Kidney tubule cell (primary cell): ENCODE results near the gene HRH3.
A peak's percentile ranks its signal among the peaks of the same experiment; 100 is the strongest.

Experiments
- DNase-seq: peaks from one replicate; pipeline ENCODE4 v3.0.0-alpha.2; 2018; ENCODE audit warnings: low spot score

Gene HRH3

GRCh38 chr20:62243906-62244515, 23.9 kb upstream of the HRH3 start:
- no peak for DNase-seq

- DNase-seq = no peak
Observed at GRCh38 chr20:62243106-62243505, 23.0 kb upstream of the HRH3 start.

- no peak for DNase-seq
Observed at GRCh38 chr20:62242176-62242575, 22.1 kb upstream of the HRH3 start.

- no peak for DNase-seq
Observed at GRCh38 chr20:62241506-62241905, 21.4 kb upstream of the HRH3 start.

- no peak for DNase-seq
Observed at GRCh38 chr20:62240020-62240685, 20.1 kb upstream of the HRH3 start.

GRCh38 chr20:62239278-62239879, 19.3 kb upstream of the HRH3 start:
- peak; percentile 32 for DNase-seq

GRCh38 chr20:62238569-62239277, 18.6 kb upstream of the HRH3 start:
- DNase-seq = peak; percentile 58

- DNase-seq = peak; percentile 99
Observed at GRCh38 chr20:62237801-62238568, 17.9 kb upstream of the HRH3 start, which contains the start of gene OSBPL2. Gene OSBPL2, plus strand, starts transcription at chr20:62238521. Its CDS starts 17,664 bp downstream, at chr20:62256185.

- no peak for DNase-seq
Observed at GRCh38 chr20:62237514-62237800, 17.4 kb upstream of the HRH3 start.

- no peak for DNase-seq
Observed at GRCh38 chr20:62236766-62237513, 16.9 kb upstream of the HRH3 start.

GRCh38 chr20:62236200-62236599, 16.1 kb upstream of the HRH3 start:
- no peak for DNase-seq

GRCh38 chr20:62235777-62236157, 15.7 kb upstream of the HRH3 start:
- DNase-seq = no peak

- DNase-seq = no peak
Observed at GRCh38 chr20:62235001-62235776, 15.1 kb upstream of the HRH3 start.

GRCh38 chr20:62234339-62234738, 14.3 kb upstream of the HRH3 start:
- DNase-seq = no peak

- no peak for DNase-seq
Observed at GRCh38 chr20:62233684-62234083, 13.6 kb upstream of the HRH3 start.

GRCh38 chr20:62232770-62233645, 12.9 kb upstream of the HRH3 start:
- DNase-seq = no peak

GRCh38 chr20:62232194-62232593, 12.1 kb upstream of the HRH3 start:
- no peak for DNase-seq

- DNase-seq = no peak
Observed at GRCh38 chr20:62231292-62231691, 11.2 kb upstream of the HRH3 start.

GRCh38 chr20:62230696-62231095, 10.6 kb upstream of the HRH3 start:
- no peak for DNase-seq

GRCh38 chr20:62230276-62230675, 10.2 kb upstream of the HRH3 start:
- no peak for DNase-seq
